Measurements from ENCODE around the gene PDE3A.
"Not testable (repeated sequence)": the region's sequence is repeated elsewhere in the genome, so short reads cannot be mapped to it uniquely, and the experiment has no call there.

Gene PDE3A

GRCh38 chr12:20596061-20596460 is 227.7 kb downstream of the PDE3A start:
- DNase-seq (ENCODE audit: low read depth) = peak; percentile 52
- TF ChIP-seq, protein P1, sequence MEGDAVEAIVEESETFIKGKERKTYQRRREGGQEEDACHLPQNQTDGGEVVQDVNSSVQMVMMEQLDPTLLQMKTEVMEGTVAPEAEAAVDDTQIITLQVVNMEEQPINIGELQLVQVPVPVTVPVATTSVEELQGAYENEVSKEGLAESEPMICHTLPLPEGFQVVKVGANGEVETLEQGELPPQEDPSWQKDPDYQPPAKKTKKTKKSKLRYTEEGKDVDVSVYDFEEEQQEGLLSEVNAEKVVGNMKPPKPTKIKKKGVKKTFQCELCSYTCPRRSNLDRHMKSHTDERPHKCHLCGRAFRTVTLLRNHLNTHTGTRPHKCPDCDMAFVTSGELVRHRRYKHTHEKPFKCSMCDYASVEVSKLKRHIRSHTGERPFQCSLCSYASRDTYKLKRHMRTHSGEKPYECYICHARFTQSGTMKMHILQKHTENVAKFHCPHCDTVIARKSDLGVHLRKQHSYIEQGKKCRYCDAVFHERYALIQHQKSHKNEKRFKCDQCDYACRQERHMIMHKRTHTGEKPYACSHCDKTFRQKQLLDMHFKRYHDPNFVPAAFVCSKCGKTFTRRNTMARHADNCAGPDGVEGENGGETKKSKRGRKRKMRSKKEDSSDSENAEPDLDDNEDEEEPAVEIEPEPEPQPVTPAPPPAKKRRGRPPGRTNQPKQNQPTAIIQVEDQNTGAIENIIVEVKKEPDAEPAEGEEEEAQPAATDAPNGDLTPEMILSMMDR (IDR thresholded peaks at IDR 0.05; ENCODE audit: low read length, missing control alignments) = no peak
- H3K4me3 ChIP-seq (replicated peaks; ENCODE audit: low read depth, low read length) = no peak overlapping the region

- no peak for DNase-seq (ENCODE audit: low read depth)
- TF ChIP-seq, protein P1 (IDR thresholded peaks at IDR 0.05; ENCODE audit: low read length, missing control alignments) = no peak
- no peak overlapping the region for H3K4me3 ChIP-seq (replicated peaks; ENCODE audit: low read depth, low read length)
Observed at GRCh38 chr12:20599757-20600156, 231.4 kb downstream of the PDE3A start.

- DNase-seq (ENCODE audit: low read depth) = peak; percentile 80
- TF ChIP-seq, protein P1 (IDR thresholded peaks at IDR 0.05; ENCODE audit: low read length, missing control alignments) = peak; percentile 58
- no peak overlapping the region for H3K4me3 ChIP-seq (replicated peaks; ENCODE audit: low read depth, low read length)
Observed at GRCh38 chr12:20601668-20602280, 233.4 kb downstream of the PDE3A start.

DNA sequence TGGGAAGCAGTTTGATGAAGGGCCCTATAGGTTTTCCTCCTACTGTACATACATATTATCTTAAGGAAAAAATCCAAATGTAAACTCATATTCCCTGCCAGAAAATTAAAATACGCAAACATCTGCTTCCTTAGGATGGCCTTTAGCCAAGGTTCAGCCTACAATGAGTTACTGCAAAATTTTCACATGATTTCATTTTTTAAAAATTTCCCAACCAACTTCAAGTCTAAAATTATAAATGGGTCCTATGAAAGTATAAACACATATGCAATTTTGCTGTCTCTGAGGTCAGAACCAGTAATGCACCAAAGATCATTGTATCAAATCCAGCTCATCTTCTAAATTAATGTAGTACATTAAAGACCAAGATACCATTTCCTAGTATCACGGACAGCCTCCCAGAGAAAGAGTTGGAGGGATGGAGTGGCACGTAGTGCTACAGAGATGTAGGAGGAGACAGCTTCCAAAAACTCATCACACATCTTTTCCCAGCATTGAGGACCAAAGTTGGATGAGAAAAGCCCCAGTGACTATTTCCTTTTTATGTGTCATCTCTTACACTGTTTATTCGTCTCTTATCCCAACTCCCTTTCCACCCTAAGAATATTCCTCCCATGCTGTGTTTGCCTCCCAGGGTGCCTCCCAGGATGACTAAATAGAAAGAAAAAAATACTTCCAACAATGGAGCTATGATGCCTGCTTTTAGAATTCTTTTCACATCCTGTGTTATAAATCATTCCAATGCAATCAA is 234.5 kb downstream of the PDE3A start:
- H3K4me3 ChIP-seq (replicated peaks; ENCODE audit: low read depth, low read length) = no peak overlapping the region
- peak; percentile 62 for DNase-seq (ENCODE audit: low read depth)
- TF ChIP-seq, protein P1 (IDR thresholded peaks at IDR 0.05; ENCODE audit: low read length, missing control alignments) = no peak

DNA sequence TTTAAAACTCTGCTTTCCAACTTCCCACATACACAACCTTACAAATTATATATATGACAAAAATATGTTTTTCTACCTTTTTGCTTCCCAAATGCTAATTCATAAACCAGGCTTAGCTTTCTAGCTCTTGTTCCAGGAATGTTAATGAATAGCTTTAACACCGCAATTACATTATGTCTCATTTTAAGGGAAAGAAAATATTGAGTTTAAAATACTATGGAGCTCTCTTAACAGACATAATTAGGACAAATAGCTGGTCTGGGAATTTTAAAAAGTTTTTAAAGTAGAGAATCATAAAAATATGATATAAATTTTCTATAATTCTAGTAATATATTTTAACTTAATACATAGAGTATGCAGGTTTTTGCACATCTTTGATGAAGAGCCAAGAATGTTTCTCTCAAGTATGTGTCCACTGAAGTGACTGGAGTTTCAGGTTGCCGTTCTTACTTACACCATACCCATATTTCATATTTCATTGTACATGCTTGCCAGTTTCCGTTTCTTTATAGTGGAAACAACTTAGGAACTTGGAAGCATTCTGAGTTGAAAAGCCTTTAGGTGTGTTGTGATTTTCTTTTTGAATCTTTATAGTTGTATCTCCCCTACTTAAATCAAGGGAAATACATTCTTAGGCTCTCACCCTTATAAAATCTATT is 236.2 kb downstream of the PDE3A start:
- no peak overlapping the region for H3K4me3 ChIP-seq (replicated peaks; ENCODE audit: low read depth, low read length)
- TF ChIP-seq, protein P1 (IDR thresholded peaks at IDR 0.05; ENCODE audit: low read length, missing control alignments) = no peak
- no peak for DNase-seq (ENCODE audit: low read depth)

DNA sequence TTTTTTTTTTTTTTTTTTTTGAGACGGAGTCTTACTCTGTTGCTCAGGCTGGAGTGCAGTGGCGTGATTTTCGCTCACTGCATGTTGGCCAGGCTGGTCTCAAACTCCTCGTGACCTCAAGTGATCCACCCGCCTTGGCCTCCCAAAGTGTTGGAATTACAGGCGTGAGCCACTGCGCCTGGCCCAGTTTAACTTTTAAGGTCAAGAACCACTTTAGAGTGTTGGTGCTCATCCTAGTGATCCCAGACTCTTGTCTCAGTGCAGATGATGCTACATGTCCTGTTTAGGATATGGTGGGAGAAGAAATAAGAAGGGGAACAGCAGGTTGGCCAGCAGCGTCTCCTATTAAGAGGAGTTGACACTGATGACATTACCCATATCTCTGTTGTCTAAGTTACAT is 246.7 kb downstream of the PDE3A start:
- not testable (repeated sequence) for DNase-seq (ENCODE audit: low read depth); H3K4me3 ChIP-seq (replicated peaks; ENCODE audit: low read depth, low read length)

GRCh38 chr12:20616093-20616492 is 247.8 kb downstream of the PDE3A start:
- no peak for DNase-seq (ENCODE audit: low read depth)
- H3K4me3 ChIP-seq (replicated peaks; ENCODE audit: low read depth, low read length) = no peak overlapping the region
- TF ChIP-seq, protein P1 (IDR thresholded peaks at IDR 0.05; ENCODE audit: low read length, missing control alignments) = no peak

All from fibroblast of pulmonary artery (primary cell).